PFSK-1 (cell line): ENCODE results near the gene DNMT3B.

Source experiments
- FOXP2 ChIP-seq: optimal IDR thresholded peaks from 2 replicates; pipeline ENCODE3; 2011; ENCODE audit warnings: borderline replicate concordance, control low read depth, inconsistent platforms; ENCODE audit not compliant: insufficient read depth; ENCODE audit errors: extremely low read length, extremely low read depth
- REST ChIP-seq, 2 experiments: IDR thresholded peaks; 2 replicates each; pipeline versions ENCODE4 v1.6.1 to v1.8.0; 2011 to 2012; ENCODE audit warnings: low read depth in 2 of 2, low read length in 2 of 2, control low read depth in 1 of 2, inconsistent platforms in 1 of 2, mild to moderate bottlenecking in 1 of 2, moderate library complexity in 1 of 2; ENCODE audit not compliant: insufficient read depth in 1 of 2
- TAF1 ChIP-seq: IDR thresholded peaks from 2 replicates; pipeline ENCODE4 v1.6.1; 2012; ENCODE audit warnings: low read length, control low read depth, borderline replicate concordance; ENCODE audit not compliant: insufficient read depth

GRCh38 chr20:32727683-32728082 is 34.5 kb upstream of the DNMT3B start:
- TF ChIP-seq FOXP2 (no peak), REST (IDR thresholded peaks at IDR 0.05; ENCODE audit: insufficient read depth in 1 of 2, low read depth in 2 of 2, low read length in 2 of 2) (no peak), TAF1 (no peak)
